Heart left ventricle (tissue), 16 donors: ENCODE measurements around the gene ERMP1. TPM values are rescaled to one million over a fixed set of nuclear protein-coding genes. Genes with fewer than 3 reads are reported as not detected.

Source experiments
- ATAC-seq, 4 donors: fragments of 200-7000 bp; cut with Tn5 transposase; one replicate each; pipeline ENCODE4 v1.9.1; 2020 to 2022; ENCODE audit warnings: moderate library complexity in 4 of 4, mild to moderate bottlenecking in 3 of 4, moderate number of reproducible peaks in 1 of 4
- DNase-seq, 5 donors: peaks; one replicate each; pipeline ENCODE4 v3.0.0-alpha.2; 2020
- H3K27ac ChIP-seq, 12 donors: fragments of 200-600 bp; sonication (generic) in 4 of 12; one replicate each; pipeline versions ENCODE4 v1.5.0 to v1.8.0; 2016 to 2022; ENCODE audit warnings: mild to moderate bottlenecking in 2 of 12
- H3K27me3 ChIP-seq, 9 donors: fragments of 200-600 bp; sonication (generic) in 2 of 9; one replicate each; pipeline versions ENCODE4 v1.5.1 to v1.8.0; 2016 to 2022; ENCODE audit warnings: mild to moderate bottlenecking in 3 of 9
- H3K36me3 ChIP-seq, 9 donors: fragments of 200-600 bp; sonication (generic) in 2 of 9; one replicate each; pipeline versions ENCODE4 v1.5.0 to v1.8.0; 2018 to 2022; ENCODE audit warnings: mild to moderate bottlenecking in 2 of 9
- H3K4me1 ChIP-seq, 12 donors: fragments of 200-600 bp; sonication (generic) in 4 of 12; one replicate each; pipeline versions ENCODE4 v1.5.0 to v1.8.0; 2016 to 2022; ENCODE audit warnings: mild to moderate bottlenecking in 3 of 12
- H3K4me3 ChIP-seq, 12 donors: fragments of 200-600 bp; sonication (generic) in 4 of 12; one replicate each; pipeline versions ENCODE4 v1.5.0 to v1.8.0; 2017 to 2022; ENCODE audit warnings: mild to moderate bottlenecking in 9 of 12, moderate library complexity in 4 of 12
- H3K9me3 ChIP-seq, 12 donors: fragments of 200-600 bp; sonication (generic) in 4 of 12; one replicate each; pipeline versions ENCODE4 v1.5.0 to v1.8.0; 2016 to 2022; ENCODE audit warnings: mild to moderate bottlenecking in 1 of 12
- CTCF ChIP-seq, 12 donors: fragments of 200-600 bp; sonication (generic) in 4 of 12; IDR thresholded peaks; one replicate each; pipeline versions ENCODE4 v1.5.0 to v1.8.0; 2018 to 2022; ENCODE audit warnings: antibody characterized with exemption in 12 of 12, mild to moderate bottlenecking in 5 of 12
- POLR2A ChIP-seq, 2 donors: fragments of 450-650 bp; IDR thresholded peaks; one replicate each; pipeline ENCODE4 v1.6.1; 2017; ENCODE audit warnings: antibody characterized with exemption in 2 of 2, mild to moderate bottlenecking in 2 of 2, moderate library complexity in 2 of 2
- WGBS, 4 donors: extraction: QIAGEN DNeasy Blood & Tissue Kit in 2 of 4; methylation state at CpG; one replicate each; pipeline versions ENCODE4 v1.1.5 to v1.1.7; 2013 to 2018; 5-methylcytosine and 5-hydroxymethylcytosine counted together
- intact Hi-C, 10 donors: fragments of 100-400 bp; cut with DNase I; formaldehyde crosslinking; loops; one replicate each; pipeline versions ENCODE4 v1.11.1 to v1.14.2; 2022
- polyA plus RNA-seq, 2 donors: library from polyadenylated mRNA; stranded (reverse); fragments of 200-250 nt; gene quantifications; one replicate each; pipeline ENCODE4 v1.2.3, GENCODE V29; 2013
- total RNA-seq, 9 donors: library from RNA; depleted of rRNA in 2 of 9; stranded (reverse); fragments of >200 nt in 2 of 9; fragmentation: NEBNext Ultra II Directional in 3 of 9; extraction: Animal tissue kit (Norgen Biotek cat#: 25700) in 3 of 9; gene quantifications; one replicate each; pipeline versions ENCODE4 v1.1.0 to v1.2.4, GENCODE V29; 2016 to 2023
- donor health status: ischemic (EF 13 %, LVEDD 7.1; RV severe dilation, severe dysfunction).
- donor health status: healthy with polysubstance abuse.
- donor health status: DM: no; HTN: yes; CAD: no.
- donor health status: DM: no; HTN: no; CAD: no.
- donor health status: ischemic (EF 25% LVEDD 6.9; RV normal size, moderate dysfunction).
- donor health status: ischemic (EF 25% LVEDD 5.7; RV mildly dilated, moderate dysfunction).
- donor health status: healthy.
- donor health status: DM: yes; HTN: yes; CAD: no.
- donor health status: ischemic (EF 35%, LVEDD 5.7; RV mildly dilated, moderate dysfunction).
- donor health status: nonischemic (EF 11% LVEDD 7.7; RV severe dilation, severe dysfunction).
- donor health status: DM: yes; HTN: yes; CAD: no.
- donor health status: PGD.
- donor health status: ischemic (EF 29% LVEDD 5.4; RV normal size, mild dysfunction).
- donor health status: nonischemic (EF 23%, LVEDD 6.1; RV moderate dilation, normal function).

ERMP1 gene
- total and polyA plus RNA-seq, 11 donors = 5.8 to 28.7 (median 20.5) TPM

- TF ChIP-seq POLR2A (IDR thresholded peaks at IDR 0.05) (no peak), CTCF (IDR thresholded peaks at IDR 0.05) (no peak)
- Histone ChIP-seq H3K27me3 (no peaks in the 10 kb centered on the region), H3K4me3 (no peak overlapping the region), H3K36me3 (no peaks in the 10 kb centered on the region), H3K9me3 (no peaks in the 10 kb centered on the region), H3K27ac (no peak overlapping the region), H3K4me1 (peaks cover 0 to 39% (median 18%) of the 10 kb centered on the region in 12 donors)
- no peak for DNase-seq
- ATAC-seq = no peak
- WGBS, 4 donors = 94 to 100% (median 96%) methylated on average over 1 of the region's 1 CpG
- intact Hi-C loops = loop anchor here in 3 of 10 donors (10.0 kb wide), 2 partner anchors 201 to 381 kb away; partner anchors contain the start of gene CD274 (in 1 of the 3)
These were observed 2.9 kb upstream of the ERMP1 start for GRCh38 chr9:5835808-5836207.

GRCh38 chr9:5834214-5834613, 1.3 kb upstream of the ERMP1 start:
- Histone ChIP-seq H3K9me3 (no peaks in the 10 kb centered on the region), H3K36me3 (peaks cover 0 to 3% (median 0%) of the 10 kb centered on the region in 9 donors), H3K4me3 (no peak overlapping the region), H3K27me3 (no peaks in the 10 kb centered on the region), H3K27ac (no peak overlapping the region), H3K4me1 (peaks cover 0 to 36% (median 18%) of the 10 kb centered on the region in 12 donors)
- TF ChIP-seq POLR2A (IDR thresholded peaks at IDR 0.05) = no peak
- TF ChIP-seq CTCF (IDR thresholded peaks at IDR 0.05) = no peak
- ATAC-seq = no peak
- DNase-seq = no peak
- WGBS, 4 donors = 80 to 93% (median 88%) methylated on average over 1 of the region's 1 CpG
- intact Hi-C loops = loop anchor here in 3 of 10 donors (10.0 kb wide), 2 partner anchors 199 to 379 kb away; partner anchors contain the start of gene CD274 (in 1 of the 3)

GRCh38 chr9:5832071-5832537, 813 bp downstream of the ERMP1 start:
- WGBS, 4 donors = 5 to 17% (median 12%) methylated on average over 7 to 9 of the region's 9 CpGs
- H3K27me3 ChIP-seq = no peaks in the 10 kb centered on the region
- peak overlapping the region; percentile 66 to 98 (median 84) for H3K4me3 ChIP-seq
- DNase-seq (no peak), ATAC-seq (peak in 1 of 4 donors; percentile 2)
- H3K27ac ChIP-seq = peak overlapping the region in 11 of 12 donors; percentile 50 to 84 (median 73)
- H3K4me1 ChIP-seq = peaks cover 0 to 32% (median 18%) of the 10 kb centered on the region in 12 donors
- peaks cover 0 to 14% (median 0%) of the 10 kb centered on the region in 9 donors for H3K36me3 ChIP-seq
- no peaks in the 10 kb centered on the region for H3K9me3 ChIP-seq
- TF ChIP-seq CTCF (IDR thresholded peaks at IDR 0.05) (no peak), POLR2A (IDR thresholded peaks at IDR 0.05) (no peak)
- intact Hi-C loops = loop anchor here in 3 of 10 donors (10.0 kb wide), 2 partner anchors 197 to 377 kb away; partner anchors contain the start of gene CD274 (in 1 of the 3)

- ATAC-seq = no peak
- peaks cover 0 to 71% (median 47%) of the 10 kb centered on the region in 9 donors for H3K36me3 ChIP-seq
- TF ChIP-seq CTCF (IDR thresholded peaks at IDR 0.05) (no peak), POLR2A (IDR thresholded peaks at IDR 0.05) (no peak)
- H3K4me1 ChIP-seq = peaks cover 0 to 6% (median under 1%) of the 10 kb centered on the region in 12 donors
- H3K4me3 ChIP-seq = no peak overlapping the region
- H3K9me3 ChIP-seq = no peaks in the 10 kb centered on the region
- WGBS, 4 donors = 80 to 84% (median 84%) methylated on average over 2 of the region's 2 CpGs
- DNase-seq = no peak
- no peak overlapping the region for H3K27ac ChIP-seq
- intact Hi-C loops = no loop called here
- H3K27me3 ChIP-seq = no peaks in the 10 kb centered on the region
These were observed 6.9 kb downstream of the ERMP1 start for GRCh38 chr9:5825895-5826622.
